Colonic mucosa (tissue), 4 donors: ENCODE data around the gene IL36B. TPM values are rescaled to one million over a fixed set of nuclear protein-coding genes. Genes with fewer than 3 reads are reported as not detected.
A peak's percentile ranks its signal among the peaks of the same experiment; 100 is the strongest.

Source experiments
- DNase-seq: peaks from one replicate; pipeline ENCODE4 v3.0.0-alpha.2; 2020
- H3K27ac ChIP-seq: fragments of 200-600 bp; one replicate; pipeline ENCODE4 v1.8.0; 2021
- H3K27me3 ChIP-seq: fragments of 200-600 bp; one replicate; pipeline ENCODE4 v1.8.0; 2021
- H3K36me3 ChIP-seq: fragments of 200-600 bp; one replicate; pipeline ENCODE4 v1.8.0; 2021
- H3K4me1 ChIP-seq: fragments of 200-600 bp; one replicate; pipeline ENCODE4 v1.8.0; 2021; ENCODE audit warnings: mild to moderate bottlenecking
- H3K4me3 ChIP-seq: fragments of 200-600 bp; one replicate; pipeline ENCODE4 v1.8.0; 2021
- H3K9ac ChIP-seq, 2 donors: one replicate each; pipeline ENCODE4 v1.7.0; 2013; ENCODE audit warnings: control low read depth in 2 of 2, low read depth in 2 of 2, low read length in 2 of 2
- H3K9me3 ChIP-seq: fragments of 200-600 bp; one replicate; pipeline ENCODE4 v1.8.0; 2021
- CTCF ChIP-seq: fragments of 200-600 bp; IDR thresholded peaks from one replicate; pipeline ENCODE4 v1.8.0; 2022; ENCODE audit warnings: antibody characterized with exemption, mild to moderate bottlenecking
- intact Hi-C: fragments of 100-400 bp; cut with DNase I; formaldehyde crosslinking; loops from one replicate; pipeline ENCODE4 v1.14.1; 2022
- total RNA-seq, 2 donors: library from RNA; stranded (reverse); fragmentation: NEBNext Ultra II Directional in 1 of 2; extraction: Animal tissue kit (Norgen Biotek cat#: 25700) in 1 of 2; gene quantifications; one replicate each; pipeline ENCODE4 v1.2.1, GENCODE V29; 2021
- donor health status: healthy.
- donor health status: DM: no; HTN: no; CAD: no.
- donor health status: DM: no; HTN: no; CAD: no.

IL36B gene
- total RNA-seq, 2 donors from 2014 or later = not detected

GRCh38 chr2:113050921-113051895 is 1.5 kb downstream of the IL36B start:
- no peaks in the 10 kb centered on the region for H3K36me3 ChIP-seq
- no peak for DNase-seq
- intact Hi-C loops = no loop called here

GRCh38 chr2:113046465-113046864 is 6.2 kb downstream of the IL36B start:
- H3K4me1 ChIP-seq = no peaks in the 10 kb centered on the region
- H3K27me3 ChIP-seq = no peaks in the 10 kb centered on the region
- TF ChIP-seq CTCF = no peak

More at GRCh38 chr2:113050921-113051895, 1.5 kb downstream of the IL36B start:
- Histone ChIP-seq H3K4me3 (no peak overlapping the region), H3K27ac (no peak overlapping the region), H3K9me3 (no peaks in the 10 kb centered on the region), H3K4me1 (no peaks in the 10 kb centered on the region), H3K27me3 (no peaks in the 10 kb centered on the region), H3K9ac (no peak overlapping the region)
- TF ChIP-seq CTCF = no peak

GRCh38 chr2:113041871-113042270 is 10.8 kb downstream of the IL36B start:
- Histone ChIP-seq H3K36me3 (no peaks in the 10 kb centered on the region), H3K27me3 (no peaks in the 10 kb centered on the region), H3K4me1 (no peaks in the 10 kb centered on the region), H3K9me3 (no peaks in the 10 kb centered on the region), H3K9ac (no peak overlapping the region), H3K27ac (no peak overlapping the region), H3K4me3 (no peak overlapping the region)
- DNase-seq = no peak
- intact Hi-C loops = no loop called here
- TF ChIP-seq CTCF = no peak

More at GRCh38 chr2:113046465-113046864, 6.2 kb downstream of the IL36B start:
- H3K27ac ChIP-seq = no peak overlapping the region
- intact Hi-C loops = no loop called here
- DNase-seq = no peak
- no peaks in the 10 kb centered on the region for H3K36me3 ChIP-seq
- H3K9ac ChIP-seq = no peak overlapping the region
- no peaks in the 10 kb centered on the region for H3K9me3 ChIP-seq
- no peak overlapping the region for H3K4me3 ChIP-seq

- H3K9ac ChIP-seq = no peak overlapping the region
- no peak overlapping the region for H3K27ac ChIP-seq
- H3K9me3 ChIP-seq = no peaks in the 10 kb centered on the region
- no peak for DNase-seq
- no peaks in the 10 kb centered on the region for H3K27me3 ChIP-seq
- no peaks in the 10 kb centered on the region for H3K4me1 ChIP-seq
- intact Hi-C loops = no loop called here
- H3K36me3 ChIP-seq = no peaks in the 10 kb centered on the region
- no peak overlapping the region for H3K4me3 ChIP-seq
- TF ChIP-seq CTCF = no peak
Measured at GRCh38 chr2:113039719-113040118, 12.9 kb downstream of the IL36B start.

- Histone ChIP-seq H3K27me3 (no peaks in the 10 kb centered on the region), H3K4me3 (no peak overlapping the region), H3K4me1 (no peaks in the 10 kb centered on the region), H3K9me3 (no peaks in the 10 kb centered on the region), H3K36me3 (no peaks in the 10 kb centered on the region), H3K27ac (no peak overlapping the region), H3K9ac (no peak overlapping the region)
- intact Hi-C loops = no loop called here
- DNase-seq = peak; percentile 29
- no peak for TF ChIP-seq CTCF
Measured at GRCh38 chr2:113039158-113039557, 13.5 kb downstream of the IL36B start.
